Liver (tissue), 3 donors: ENCODE measurements around the gene PDS5A.

Source experiments
- CTCF ChIP-seq: fragments of 150-350 bp; IDR thresholded peaks from 2 replicates; pipeline ENCODE4 v1.5.1; 2017; ENCODE audit warnings: improper control_type of control experiment, low read depth, low read length; ENCODE audit not compliant: missing input control
- TAF1 ChIP-seq: conservative IDR thresholded peaks from 2 replicates; pipeline ENCODE4 v1.6.1; 2016; ENCODE audit warnings: antibody characterized with exemption, mild to moderate bottlenecking
- donor health status: healthy.
- donor health status: healthy.

- TF ChIP-seq TAF1 (no peak), CTCF (no peak)
Observed at GRCh38 chr4:39855909-39856512, 121.7 kb downstream of the PDS5A start.
